ENCODE results near the gene QTRT2. TPM values are rescaled to one million over a fixed set of nuclear protein-coding genes. Genes with fewer than 3 reads are reported as not detected.

Gene QTRT2
- total RNA-seq, 1 experiment from 2014 or later: 47.7 TPM

- H3K27ac ChIP-seq (ENCODE audit: low read depth, low read length): no peak overlapping the region
- no peaks in the 10 kb centered on the region for H3K4me1 ChIP-seq (ENCODE audit: control insufficient read depth in 1 of 2, insufficient read depth in 2 of 2, low read length in 2 of 2)
- no peaks in the 10 kb centered on the region for H4K20me1 ChIP-seq (ENCODE audit: insufficient read depth)
- no peaks in the 10 kb centered on the region for H3K36me3 ChIP-seq (ENCODE audit: control insufficient read depth in 1 of 2, insufficient read depth in 2 of 2, low read length in 2 of 2)
- no peaks in the 10 kb centered on the region for H3K9me2 ChIP-seq (ENCODE audit: insufficient read depth)
- POLR2A ChIA-PET: no interaction called here
- no peak overlapping the region for H3K9ac ChIP-seq (ENCODE audit: low read length)
- BruUV-seq (replicated peaks): no TSS peak
- TF ChIP-seq POLR2AphosphoS5 (IDR thresholded peaks at IDR 0.05; ENCODE audit: low read depth, low read length) (no peak), POLR2A (IDR thresholded peaks at IDR 0.05; ENCODE audit: borderline replicate concordance, extremely low read depth, insufficient read depth, insufficient read length) (no peak), TCF7L2 (IDR thresholded peaks at IDR 0.05; ENCODE audit: borderline replicate concordance, extremely low read depth, insufficient read depth, insufficient read length) (no peak), ZFX (IDR thresholded peaks at IDR 0.05) (no peak), ATF3 (IDR thresholded peaks at IDR 0.05) (no peak), YY1 (IDR thresholded peaks at IDR 0.05; ENCODE audit: extremely low read depth, insufficient replicate concordance, low read depth, low read length) (no peak), EGR1 (IDR thresholded peaks at IDR 0.05; ENCODE audit: low read depth) (no peak), FOSL1 (IDR thresholded peaks at IDR 0.05; ENCODE audit: low read depth) (no peak), CBX3 (IDR thresholded peaks at IDR 0.05; ENCODE audit: low read depth) (no peak), CEBPB (IDR thresholded peaks at IDR 0.05; ENCODE audit: low read depth) (no peak), ZBTB33 (IDR thresholded peaks at IDR 0.05; ENCODE audit: extremely low read depth, insufficient replicate concordance, low read length) (no peak), EZH2phosphoT487 (IDR thresholded peaks at IDR 0.05; ENCODE audit: borderline replicate concordance) (no peak)
- no peaks in the 10 kb centered on the region for H3K27me3 ChIP-seq (ENCODE audit: insufficient read depth, low read length)
- H2AFZ ChIP-seq (ENCODE audit: low read depth, low read length, poor library complexity, severe bottlenecking): no peak overlapping the region
- H3K9me3 ChIP-seq (ENCODE audit: control insufficient read depth in 1 of 2, insufficient read depth in 1 of 2, low read depth in 1 of 2, low read length in 2 of 2): no peaks in the 10 kb centered on the region
- no peak for DNase-seq (ENCODE audit: low read depth, low spot score)
- intact Hi-C loops (cut with micrococcal nuclease): no loop called here
- no peak for ATAC-seq
- no peaks in the 10 kb centered on the region for H3K79me2 ChIP-seq (ENCODE audit: insufficient read depth, low read length)
- no peak overlapping the region for H3K4me3 ChIP-seq (replicated peaks in 1 of 2; ENCODE audit: low read depth in 1 of 2, low read length in 2 of 2)
- RAD21 ChIA-PET (ENCODE audit: low non-redundant PET in 1 of 2, low total read pairs in 2 of 2, uncharacterized antibody in 2 of 2, unreplicated experiment in 2 of 2): no interaction called here
- H3K4me2 ChIP-seq (ENCODE audit: low read length): no peak overlapping the region
- CTCF ChIA-PET: no interaction called here
These were observed 63.7 kb downstream of the QTRT2 start for GRCh38 chr3:114120211-114120610.
